WTC11 (cell line): ENCODE results near the gene SEMA4G.

ENCODE experiments used
- AFF4 ChIP-seq: sonication (generic); formaldehyde crosslinking; IDR thresholded peaks from 2 replicates; pipeline ENCODE4 v1.8.1; 2023; ENCODE audit warnings: mild to moderate bottlenecking, missing genetic modification reagents, borderline replicate concordance
- CTCF ChIP-seq: fragments of 200-600 bp; IDR thresholded peaks from 2 replicates; pipeline ENCODE4 v1.8.0; 2022; ENCODE audit warnings: antibody characterized with exemption
- ELF4 ChIP-seq: sonication (generic); formaldehyde crosslinking; IDR thresholded peaks from 2 replicates; pipeline ENCODE4 v1.8.1; 2022; ENCODE audit warnings: low read depth, mild to moderate bottlenecking, moderate library complexity, missing genetic modification reagents
- ESRRA ChIP-seq: sonication (generic); formaldehyde crosslinking; IDR thresholded peaks from 2 replicates; pipeline ENCODE4 v1.8.1; 2022; ENCODE audit warnings: mild to moderate bottlenecking, missing genetic modification reagents, borderline replicate concordance
- GABPB1 ChIP-seq: sonication (generic); formaldehyde crosslinking; IDR thresholded peaks from 2 replicates; pipeline ENCODE4 v1.8.1; 2023; ENCODE audit warnings: mild to moderate bottlenecking, missing genetic modification reagents
- JUN ChIP-seq: sonication (generic); formaldehyde crosslinking; IDR thresholded peaks from 2 replicates; pipeline ENCODE4 v1.8.0; 2023; ENCODE audit warnings: mild to moderate bottlenecking, missing genetic modification reagents
- MLX ChIP-seq: sonication (generic); formaldehyde crosslinking; IDR thresholded peaks from 2 replicates; pipeline ENCODE4 v1.8.1; 2023; ENCODE audit warnings: mild to moderate bottlenecking, missing genetic modification reagents, moderate library complexity
- NFYB ChIP-seq: sonication (generic); formaldehyde crosslinking; conservative IDR thresholded peaks from 2 replicates; pipeline ENCODE4 v1.8.0; 2022; ENCODE audit warnings: low read depth, missing genetic modification reagents
- NR2C2 ChIP-seq: sonication (generic); formaldehyde crosslinking; IDR thresholded peaks from 2 replicates; pipeline ENCODE4 v1.8.0; 2022; ENCODE audit warnings: mild to moderate bottlenecking, missing genetic modification reagents
- TEAD4 ChIP-seq: sonication (generic); formaldehyde crosslinking; IDR thresholded peaks from 2 replicates; pipeline ENCODE4 v1.8.0; 2022; ENCODE audit warnings: mild to moderate bottlenecking, missing genetic modification reagents
- ZNF138 ChIP-seq: sonication (generic); formaldehyde crosslinking; conservative IDR thresholded peaks from 2 replicates; pipeline ENCODE4 v1.8.1; 2022; ENCODE audit warnings: mild to moderate bottlenecking, moderate library complexity, missing genetic modification reagents
- ZNF263 ChIP-seq: sonication (generic); formaldehyde crosslinking; IDR thresholded peaks from 2 replicates; pipeline ENCODE4 v1.8.1; 2022; ENCODE audit warnings: low read depth, mild to moderate bottlenecking, moderate library complexity, missing genetic modification reagents

GRCh38 chr10:100963826-100964225, 5.5 kb upstream of the SEMA4G start:
- no peak for TF ChIP-seq MLX (CRISPR knock-in tag)
- no peak for TF ChIP-seq TEAD4
- TF ChIP-seq CTCF = no peak
- no peak for TF ChIP-seq GABPB1 (CRISPR knock-in tag)
- no peak for TF ChIP-seq ZNF138
- no peak for TF ChIP-seq NFYB
- TF ChIP-seq ELF4 = no peak
- TF ChIP-seq ZNF263 (CRISPR knock-in tag) = no peak
- TF ChIP-seq AFF4 = no peak
- TF ChIP-seq JUN = no peak
- TF ChIP-seq ESRRA = no peak
- no peak for TF ChIP-seq NR2C2 (CRISPR knock-in tag)
